Measurements from ENCODE around the gene SEC22C.

GRCh38 chr3:42503251-42503924, 78.4 kb downstream of the SEC22C start:
- TF ChIP-seq CTCF (IDR thresholded peaks at IDR 0.05) (no peak), EZH2phosphoT487 (IDR thresholded peaks at IDR 0.05) (no peak), EZH2 (IDR thresholded peaks at IDR 0.05) (no peak)

Measured in neural progenitor cell (in vitro differentiated cells).